ENCODE measurements around the gene CD34. TPM values are rescaled to one million over a fixed set of nuclear protein-coding genes. Genes with fewer than 3 reads are reported as not detected.

Gene CD34
- total RNA-seq, 1 donor from 2014 or later = not detected

DNA sequence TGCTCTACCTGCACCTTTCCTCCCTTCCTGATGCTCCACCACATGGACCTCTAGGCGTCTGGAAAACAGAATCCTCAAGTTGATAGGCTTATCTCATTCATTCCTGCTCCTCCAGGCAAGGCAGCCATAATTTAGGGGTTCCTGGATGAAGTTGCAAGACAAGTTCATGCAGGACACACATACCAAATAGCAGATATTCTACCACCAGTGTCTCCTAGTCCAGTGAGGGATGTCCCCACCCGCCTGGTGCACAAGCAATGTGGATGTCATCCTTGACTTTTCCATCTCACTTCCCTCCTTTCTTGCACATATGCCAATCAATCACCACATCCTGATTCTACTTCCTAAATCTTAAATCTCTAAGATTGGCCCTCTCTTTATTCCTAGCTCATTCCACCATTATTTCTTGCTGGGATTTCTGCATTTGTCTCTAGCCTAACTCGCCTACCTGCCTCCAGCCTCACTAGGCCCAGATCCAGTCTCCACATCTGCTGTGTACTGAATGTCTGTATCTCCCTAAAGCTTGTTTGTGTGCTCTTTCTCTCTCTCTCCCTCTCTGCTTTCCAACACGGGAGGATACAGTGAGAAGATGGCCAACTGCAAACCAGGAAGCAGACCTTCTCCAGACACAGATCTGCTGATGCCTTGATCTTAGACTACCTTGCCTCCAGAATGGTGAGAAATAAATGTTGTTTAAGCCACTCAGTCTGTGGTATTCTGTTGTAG is 40.5 kb downstream of the CD34 start:
- Histone ChIP-seq H3K36me3 (ENCODE audit: control insufficient read depth, insufficient read depth, low read length) (peaks cover 1% of the 10 kb centered on the region), H3K27me3 (ENCODE audit: control insufficient read depth, insufficient read depth, low read length) (no peaks in the 10 kb centered on the region), H3K4me3 (ENCODE audit: low read depth, low read length) (no peak overlapping the region)
- DNase-seq (ENCODE audit: low read depth) (no peak), FAIRE-seq (no peak)
- TF ChIP-seq, protein P1, sequence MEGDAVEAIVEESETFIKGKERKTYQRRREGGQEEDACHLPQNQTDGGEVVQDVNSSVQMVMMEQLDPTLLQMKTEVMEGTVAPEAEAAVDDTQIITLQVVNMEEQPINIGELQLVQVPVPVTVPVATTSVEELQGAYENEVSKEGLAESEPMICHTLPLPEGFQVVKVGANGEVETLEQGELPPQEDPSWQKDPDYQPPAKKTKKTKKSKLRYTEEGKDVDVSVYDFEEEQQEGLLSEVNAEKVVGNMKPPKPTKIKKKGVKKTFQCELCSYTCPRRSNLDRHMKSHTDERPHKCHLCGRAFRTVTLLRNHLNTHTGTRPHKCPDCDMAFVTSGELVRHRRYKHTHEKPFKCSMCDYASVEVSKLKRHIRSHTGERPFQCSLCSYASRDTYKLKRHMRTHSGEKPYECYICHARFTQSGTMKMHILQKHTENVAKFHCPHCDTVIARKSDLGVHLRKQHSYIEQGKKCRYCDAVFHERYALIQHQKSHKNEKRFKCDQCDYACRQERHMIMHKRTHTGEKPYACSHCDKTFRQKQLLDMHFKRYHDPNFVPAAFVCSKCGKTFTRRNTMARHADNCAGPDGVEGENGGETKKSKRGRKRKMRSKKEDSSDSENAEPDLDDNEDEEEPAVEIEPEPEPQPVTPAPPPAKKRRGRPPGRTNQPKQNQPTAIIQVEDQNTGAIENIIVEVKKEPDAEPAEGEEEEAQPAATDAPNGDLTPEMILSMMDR (IDR thresholded peaks at IDR 0.05; ENCODE audit: insufficient read depth, low read length, severe bottlenecking) = no peak

DNA sequence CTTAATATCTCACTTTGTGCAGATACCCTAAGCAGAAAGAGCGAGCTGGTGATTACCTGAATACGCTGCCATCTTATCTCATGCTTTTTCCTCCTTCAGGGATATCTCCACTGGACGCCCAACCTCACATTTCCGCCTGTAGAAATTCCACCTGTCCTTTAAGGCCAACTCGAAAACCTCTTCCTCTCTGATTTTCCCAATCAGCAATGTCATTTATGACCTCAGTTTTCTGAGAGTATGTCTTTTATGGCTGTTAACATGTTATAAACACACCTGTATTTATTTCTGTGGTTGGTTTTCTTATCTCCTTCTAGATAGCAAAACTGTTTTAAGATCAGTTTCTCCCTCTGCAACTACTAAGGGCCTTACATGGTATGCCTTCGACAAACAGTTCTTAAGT is 41.1 kb downstream of the CD34 start:
- Histone ChIP-seq H3K4me3 (ENCODE audit: low read depth, low read length) (no peak overlapping the region), H3K36me3 (ENCODE audit: control insufficient read depth, insufficient read depth, low read length) (peaks cover 1% of the 10 kb centered on the region), H3K27me3 (ENCODE audit: control insufficient read depth, insufficient read depth, low read length) (no peaks in the 10 kb centered on the region)
- no peak for FAIRE-seq
- TF ChIP-seq, protein P1 (IDR thresholded peaks at IDR 0.05; ENCODE audit: insufficient read depth, low read length, severe bottlenecking) = no peak
- DNase-seq (ENCODE audit: low read depth) = no peak

GRCh38 chr1:207868774-207869721 is 41.9 kb downstream of the CD34 start:
- peaks cover 1% of the 10 kb centered on the region for H3K36me3 ChIP-seq (ENCODE audit: control insufficient read depth, insufficient read depth, low read length)
- no peaks in the 10 kb centered on the region for H3K27me3 ChIP-seq (ENCODE audit: control insufficient read depth, insufficient read depth, low read length)
- FAIRE-seq = no peak
- peak overlapping the region; percentile 66 for H3K4me3 ChIP-seq (ENCODE audit: low read depth, low read length)
- DNase-seq (ENCODE audit: low read depth) = peak; percentile 81
- TF ChIP-seq, protein P1 (IDR thresholded peaks at IDR 0.05; ENCODE audit: insufficient read depth, low read length, severe bottlenecking) = peak; percentile 71

DNA sequence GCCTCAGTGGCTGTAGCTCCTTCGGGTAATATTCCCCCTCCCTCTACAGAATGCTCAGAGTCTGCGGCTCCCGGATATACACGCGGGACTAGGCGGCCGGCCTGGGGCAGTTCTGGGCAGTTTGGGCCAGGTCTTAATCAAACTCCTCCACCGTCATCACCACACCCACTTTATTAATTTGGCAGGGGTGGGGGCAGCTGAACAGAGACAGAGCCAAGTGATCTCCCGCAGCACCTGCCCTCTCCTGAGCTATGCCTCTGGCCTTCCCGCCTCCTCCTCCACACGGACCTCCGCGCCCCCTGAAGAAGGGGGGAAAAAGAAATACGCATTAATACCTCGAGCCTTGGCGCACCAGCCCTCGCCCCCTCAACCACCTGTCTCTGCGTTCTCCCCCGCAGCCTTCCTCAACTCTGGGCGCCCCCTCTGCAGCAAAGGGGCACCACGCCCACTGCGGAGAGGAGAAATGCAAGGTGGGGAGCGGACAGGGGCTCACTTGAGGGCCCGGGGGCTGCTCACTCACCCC is 42.6 kb downstream of the CD34 start:
- no peak for FAIRE-seq
- H3K36me3 ChIP-seq (ENCODE audit: control insufficient read depth, insufficient read depth, low read length) = peaks cover 5% of the 10 kb centered on the region
- no peak for DNase-seq (ENCODE audit: low read depth)
- TF ChIP-seq, protein P1 (IDR thresholded peaks at IDR 0.05; ENCODE audit: insufficient read depth, low read length, severe bottlenecking) = no peak
- no peaks in the 10 kb centered on the region for H3K27me3 ChIP-seq (ENCODE audit: control insufficient read depth, insufficient read depth, low read length)
- peak overlapping the region; percentile 66 for H3K4me3 ChIP-seq (ENCODE audit: low read depth, low read length)

GRCh38 chr1:207867136-207868109 is 43.5 kb downstream of the CD34 start:
- FAIRE-seq (no peak), DNase-seq (ENCODE audit: low read depth) (no peak)
- TF ChIP-seq, protein P1 (IDR thresholded peaks at IDR 0.05; ENCODE audit: insufficient read depth, low read length, severe bottlenecking) = no peak
- Histone ChIP-seq H3K36me3 (ENCODE audit: control insufficient read depth, insufficient read depth, low read length) (peaks cover 6% of the 10 kb centered on the region), H3K27me3 (ENCODE audit: control insufficient read depth, insufficient read depth, low read length) (no peaks in the 10 kb centered on the region), H3K4me3 (ENCODE audit: low read depth, low read length) (peak overlapping the region; percentile 66)

All from bronchial epithelial cell (primary cell).